Trophoblast cell (in vitro differentiated cells and primary cell): ENCODE results near the gene KHDC4.

ENCODE experiments used
- DNase-seq, 2 donors: peaks; one replicate each; pipeline ENCODE4 v3.0.0-alpha.2; 2016
- H2AFZ ChIP-seq: 2 replicates; pipeline ENCODE4 v1.6.1; 2013; ENCODE audit warnings: low read length, moderate library complexity, mild to moderate bottlenecking; ENCODE audit not compliant: insufficient read depth, poor library complexity
- H2AK5ac ChIP-seq: 2 replicates; pipeline ENCODE4 v1.6.1; 2013; ENCODE audit warnings: mild to moderate bottlenecking, low read length
- H2BK120ac ChIP-seq: 2 replicates; pipeline ENCODE4 v1.6.1; 2013; ENCODE audit warnings: low read length, mild to moderate bottlenecking, moderate library complexity; ENCODE audit not compliant: insufficient read depth, poor library complexity
- H2BK12ac ChIP-seq: 2 replicates; pipeline ENCODE4 v1.6.1; 2013; ENCODE audit warnings: mild to moderate bottlenecking, low read length, moderate library complexity
- H2BK5ac ChIP-seq: 2 replicates; pipeline ENCODE4 v1.6.1; 2013; ENCODE audit warnings: low read length, low read depth, moderate library complexity, mild to moderate bottlenecking; ENCODE audit not compliant: poor library complexity
- H3K14ac ChIP-seq: 2 replicates; pipeline ENCODE4 v1.6.1; 2013; ENCODE audit warnings: mild to moderate bottlenecking, low read length
- H3K18ac ChIP-seq: 2 replicates; pipeline ENCODE4 v1.6.1; 2013; ENCODE audit warnings: mild to moderate bottlenecking, low read length
- H3K23ac ChIP-seq: 2 replicates; pipeline ENCODE4 v1.6.1; 2013; ENCODE audit warnings: low read length
- H3K27ac ChIP-seq: 2 replicates; pipeline ENCODE4 v1.5.1; 2013; ENCODE audit warnings: low read depth, mild to moderate bottlenecking, inconsistent platforms, low read length, moderate library complexity
- H3K27me3 ChIP-seq: 2 replicates; pipeline ENCODE4 v1.6.1; 2013; ENCODE audit warnings: inconsistent platforms, mild to moderate bottlenecking, low read length, moderate library complexity; ENCODE audit not compliant: insufficient read depth
- H3K36me3 ChIP-seq, 2 experiments: 1 replicate in 1 of 2; 2 replicates in 1 of 2; pipeline ENCODE4 v1.6.1; 2013; ENCODE audit warnings: low read length in 2 of 2, mild to moderate bottlenecking in 2 of 2, moderate library complexity in 1 of 2; ENCODE audit not compliant: insufficient read depth in 2 of 2, control insufficient read depth in 1 of 2
- H3K4ac ChIP-seq: 2 replicates; pipeline ENCODE4 v1.6.1; 2013; ENCODE audit warnings: low read depth, mild to moderate bottlenecking, low read length, moderate library complexity
- H3K4me1 ChIP-seq, 2 experiments: 1 replicate in 1 of 2; 2 replicates in 1 of 2; pipeline ENCODE4 v1.6.1; 2013; ENCODE audit warnings: low read length in 2 of 2, mild to moderate bottlenecking in 2 of 2, moderate library complexity in 1 of 2; ENCODE audit not compliant: insufficient read depth in 2 of 2, control insufficient read depth in 1 of 2
- H3K4me2 ChIP-seq: 2 replicates; pipeline ENCODE4 v1.6.1; 2013; ENCODE audit warnings: inconsistent platforms, mild to moderate bottlenecking, low read length, moderate library complexity
- H3K4me3 ChIP-seq: 2 replicates; pipeline ENCODE4 v1.5.1; 2013; ENCODE audit warnings: mild to moderate bottlenecking, low read depth, low read length, inconsistent platforms
- H3K79me1 ChIP-seq: one replicate; pipeline ENCODE4 v1.6.1; 2013; ENCODE audit warnings: low read length
- H3K79me2 ChIP-seq: 2 replicates; pipeline ENCODE4 v1.6.1; 2013; ENCODE audit warnings: low read length, mild to moderate bottlenecking; ENCODE audit not compliant: control insufficient read depth, insufficient read depth, poor library complexity
- H3K9ac ChIP-seq: 2 replicates; pipeline ENCODE4 v1.6.1; 2013; ENCODE audit warnings: mild to moderate bottlenecking, low read length
- H3K9me3 ChIP-seq: 2 replicates; pipeline ENCODE4 v1.6.1; 2013; ENCODE audit warnings: low read depth, mild to moderate bottlenecking, control low read depth, inconsistent platforms, low read length; ENCODE audit not compliant: insufficient read depth
- H4K12ac ChIP-seq: 2 replicates; pipeline ENCODE4 v1.6.1; 2013; ENCODE audit warnings: low read depth, mild to moderate bottlenecking, low read length, moderate library complexity
- H4K8ac ChIP-seq: 2 replicates; pipeline ENCODE4 v1.6.1; 2013; ENCODE audit warnings: low read depth, mild to moderate bottlenecking, low read length, moderate library complexity
- H4K91ac ChIP-seq: one replicate; pipeline ENCODE4 v1.6.1; 2013; ENCODE audit warnings: low read depth, mild to moderate bottlenecking, low read length, moderate library complexity
- WGBS: extraction: QIAGEN DNeasy Blood & Tissue Kit; methylation state at CpG from one replicate; pipeline ENCODE4 v1.1.7; 2013; ENCODE audit warnings: missing lambda C conversion rate; ENCODE audit not compliant: insufficient read length, insufficient coverage; ENCODE audit errors: extremely low coverage; 5-methylcytosine and 5-hydroxymethylcytosine counted together

The KHDC4 gene

GRCh38 chr1:155947292-155947691 is 13.1 kb upstream of the KHDC4 start:
- DNase-seq, result no peak
- no CpG with 5 or more reads among the region's 4 CpGs for WGBS
- Histone ChIP-seq H2BK12ac (no peak overlapping the region), H3K79me2 (no peaks in the 10 kb centered on the region), H3K14ac (no peak overlapping the region), H2AK5ac (no peak overlapping the region), H3K4me3 (no peak overlapping the region), H3K36me3 (peaks cover 45 to 52% of the 10 kb centered on the region in 2 experiments), H2AFZ (no peak overlapping the region), H2BK5ac (no peak overlapping the region), H4K12ac (no peak overlapping the region), H3K27ac (no peak overlapping the region), H3K4me1 (no peaks in the 10 kb centered on the region), H3K4me2 (no peak overlapping the region), H2BK120ac (no peak overlapping the region), H3K18ac (no peak overlapping the region), H4K8ac (no peak overlapping the region), H3K27me3 (no peaks in the 10 kb centered on the region), H3K79me1 (no peaks in the 10 kb centered on the region), H3K9ac (no peak overlapping the region), H4K91ac (no peak overlapping the region), H3K23ac (no peak overlapping the region), H3K4ac (no peak overlapping the region), H3K9me3 (peaks cover 2% of the 10 kb centered on the region)

GRCh38 chr1:155946633-155947219 is 12.5 kb upstream of the KHDC4 start:
- no peak overlapping the region for H3K27ac ChIP-seq
- H3K27me3 ChIP-seq, result no peaks in the 10 kb centered on the region
- no peak overlapping the region for H3K4me2 ChIP-seq
- no peak overlapping the region for H4K91ac ChIP-seq
- no peak for DNase-seq
- no peak overlapping the region for H2BK12ac ChIP-seq
- no peaks in the 10 kb centered on the region for H3K79me1 ChIP-seq
- no peak overlapping the region for H4K8ac ChIP-seq
- H3K14ac ChIP-seq, result no peak overlapping the region
- H3K36me3 ChIP-seq, result peaks cover 40 to 46% of the 10 kb centered on the region in 2 experiments
- no peak overlapping the region for H2BK5ac ChIP-seq
- no peak overlapping the region for H3K9ac ChIP-seq
- no peak overlapping the region for H3K4ac ChIP-seq
- no peaks in the 10 kb centered on the region for H3K4me1 ChIP-seq
- H2AK5ac ChIP-seq, result no peak overlapping the region
- H3K9me3 ChIP-seq, result peaks cover 2% of the 10 kb centered on the region
- H2BK120ac ChIP-seq, result no peak overlapping the region
- H3K23ac ChIP-seq, result no peak overlapping the region
- H3K79me2 ChIP-seq, result no peaks in the 10 kb centered on the region
- H3K18ac ChIP-seq, result no peak overlapping the region
- no peak overlapping the region for H4K12ac ChIP-seq
- H2AFZ ChIP-seq, result no peak overlapping the region
- WGBS, result no CpG with 5 or more reads among the region's 8 CpGs
- H3K4me3 ChIP-seq, result no peak overlapping the region

GRCh38 chr1:155944444-155944799 is 10.2 kb upstream of the KHDC4 start:
- Histone ChIP-seq H2BK5ac (no peak overlapping the region), H3K4me3 (no peak overlapping the region), H2AFZ (no peak overlapping the region), H3K79me1 (no peaks in the 10 kb centered on the region), H2BK12ac (no peak overlapping the region), H3K79me2 (no peaks in the 10 kb centered on the region), H3K4ac (no peak overlapping the region), H3K36me3 (peaks cover 20 to 26% of the 10 kb centered on the region in 2 experiments), H4K8ac (no peak overlapping the region), H3K4me1 (no peaks in the 10 kb centered on the region), H3K9me3 (no peaks in the 10 kb centered on the region), H3K4me2 (no peak overlapping the region), H4K12ac (no peak overlapping the region), H3K14ac (no peak overlapping the region), H3K18ac (no peak overlapping the region), H3K27me3 (no peaks in the 10 kb centered on the region), H2BK120ac (no peak overlapping the region), H3K27ac (no peak overlapping the region), H3K9ac (no peak overlapping the region), H3K23ac (no peak overlapping the region), H2AK5ac (no peak overlapping the region), H4K91ac (no peak overlapping the region)
- no peak for DNase-seq
- WGBS, result no CpG with 5 or more reads among the region's 6 CpGs

GRCh38 chr1:155942578-155943141 is 8.4 kb upstream of the KHDC4 start:
- no peak overlapping the region for H2AK5ac ChIP-seq
- H3K14ac ChIP-seq, result no peak overlapping the region
- no peak overlapping the region for H2BK12ac ChIP-seq
- WGBS, result no CpG with 5 or more reads among the region's 11 CpGs
- no peak overlapping the region for H4K8ac ChIP-seq
- no peaks in the 10 kb centered on the region for H3K79me1 ChIP-seq
- H3K9ac ChIP-seq, result no peak overlapping the region
- no peak overlapping the region for H2BK120ac ChIP-seq
- H3K4ac ChIP-seq, result no peak overlapping the region
- H3K18ac ChIP-seq, result no peak overlapping the region
- H4K91ac ChIP-seq, result no peak overlapping the region
- no peaks in the 10 kb centered on the region for H3K9me3 ChIP-seq
- H3K27me3 ChIP-seq, result no peaks in the 10 kb centered on the region
- H3K23ac ChIP-seq, result no peak overlapping the region
- no peak overlapping the region for H2AFZ ChIP-seq
- no peak overlapping the region for H3K27ac ChIP-seq
- no peak overlapping the region for H2BK5ac ChIP-seq
- H3K4me1 ChIP-seq, result no peaks in the 10 kb centered on the region
- no peak for DNase-seq
- no peak overlapping the region for H3K4me3 ChIP-seq
- H3K36me3 ChIP-seq, result peaks cover 10 to 17% of the 10 kb centered on the region in 2 experiments
- no peak overlapping the region for H4K12ac ChIP-seq
- H3K4me2 ChIP-seq, result no peak overlapping the region
- H3K79me2 ChIP-seq, result no peaks in the 10 kb centered on the region
